PC-3 (cell line): ENCODE measurements around the gene APBA1.

Experiments used
- EZH2 ChIP-seq: fragments of 300-600 bp; sonication (generic); IDR thresholded peaks from one replicate; pipeline ENCODE4 v1.6.1; 2017; ENCODE audit warnings: antibody characterized with exemption, mild to moderate bottlenecking, low read length; ENCODE audit not compliant: unreplicated experiment
- EZH2phosphoT487 ChIP-seq: fragments of 300-600 bp; sonication (generic); IDR thresholded peaks from 2 replicates; pipeline ENCODE4 v1.6.1; 2018; ENCODE audit warnings: mild to moderate bottlenecking, antibody characterized with exemption, low read length, borderline replicate concordance
- TF ChIP-seq, protein P1 (sequence below): fragments of 300-600 bp; sonication (generic); conservative IDR thresholded peaks from 2 replicates; pipeline ENCODE4 v1.5.1; 2017; ENCODE audit warnings: antibody characterized with exemption, low read depth, mild to moderate bottlenecking, low read length

DNA sequence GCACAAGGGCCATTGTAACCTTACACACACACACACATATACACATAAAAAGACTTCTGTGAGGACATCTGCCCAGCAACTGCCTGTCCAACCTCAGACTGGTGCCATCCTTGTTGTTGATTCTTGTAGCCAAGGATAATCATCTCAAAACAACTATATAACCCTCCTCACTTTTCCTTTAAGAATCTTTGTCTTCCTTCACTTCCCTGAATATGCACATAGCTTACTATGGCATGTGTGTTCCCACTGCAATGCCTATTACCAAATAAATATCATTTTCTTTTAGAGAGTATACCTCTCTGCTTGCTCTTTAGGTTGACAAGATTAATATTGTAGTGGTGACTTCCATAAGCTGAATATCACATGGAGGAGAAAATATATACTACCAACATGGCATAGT lies 55.2 kb downstream of the APBA1 start:
- TF ChIP-seq, protein P1, sequence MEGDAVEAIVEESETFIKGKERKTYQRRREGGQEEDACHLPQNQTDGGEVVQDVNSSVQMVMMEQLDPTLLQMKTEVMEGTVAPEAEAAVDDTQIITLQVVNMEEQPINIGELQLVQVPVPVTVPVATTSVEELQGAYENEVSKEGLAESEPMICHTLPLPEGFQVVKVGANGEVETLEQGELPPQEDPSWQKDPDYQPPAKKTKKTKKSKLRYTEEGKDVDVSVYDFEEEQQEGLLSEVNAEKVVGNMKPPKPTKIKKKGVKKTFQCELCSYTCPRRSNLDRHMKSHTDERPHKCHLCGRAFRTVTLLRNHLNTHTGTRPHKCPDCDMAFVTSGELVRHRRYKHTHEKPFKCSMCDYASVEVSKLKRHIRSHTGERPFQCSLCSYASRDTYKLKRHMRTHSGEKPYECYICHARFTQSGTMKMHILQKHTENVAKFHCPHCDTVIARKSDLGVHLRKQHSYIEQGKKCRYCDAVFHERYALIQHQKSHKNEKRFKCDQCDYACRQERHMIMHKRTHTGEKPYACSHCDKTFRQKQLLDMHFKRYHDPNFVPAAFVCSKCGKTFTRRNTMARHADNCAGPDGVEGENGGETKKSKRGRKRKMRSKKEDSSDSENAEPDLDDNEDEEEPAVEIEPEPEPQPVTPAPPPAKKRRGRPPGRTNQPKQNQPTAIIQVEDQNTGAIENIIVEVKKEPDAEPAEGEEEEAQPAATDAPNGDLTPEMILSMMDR = no peak
- no peak for TF ChIP-seq EZH2
- TF ChIP-seq EZH2phosphoT487 = no peak
